Smooth muscle cell (in vitro differentiated cells): ENCODE results near the gene GRID1. TPM values are rescaled to one million over a fixed set of nuclear protein-coding genes. Genes with fewer than 3 reads are reported as not detected.

Experiments used
- DNase-seq: peaks from one replicate; lab custom pipeline; 2025; ENCODE audit not compliant: unreplicated experiment; lab: John Stamatoyannopoulos, UW
- H2AFZ ChIP-seq: fragments of 200-600 bp; sonication (generic); 2 replicates; pipeline ENCODE4 v1.6.0; 2016; ENCODE audit warnings: antibody characterized with exemption, low read depth, mild to moderate bottlenecking
- H3F3A ChIP-seq: fragments of 200-600 bp; sonication (generic); 2 replicates; pipeline ENCODE4 v1.6.0; 2017; ENCODE audit warnings: antibody characterized with exemption, low read depth
- H3K27ac ChIP-seq: fragments of 200-600 bp; sonication (generic); 2 replicates; pipeline ENCODE4 v1.5.1; 2016; ENCODE audit warnings: low read depth, mild to moderate bottlenecking
- H3K27me3 ChIP-seq: fragments of 200-600 bp; sonication (generic); 2 replicates; pipeline ENCODE4 v1.6.1; 2016; ENCODE audit warnings: low read depth, mild to moderate bottlenecking
- H3K36me3 ChIP-seq: fragments of 200-600 bp; sonication (generic); 2 replicates; pipeline ENCODE4 v1.5.1; 2016; ENCODE audit warnings: low read depth
- H3K4me1 ChIP-seq: fragments of 200-600 bp; sonication (generic); 2 replicates; pipeline ENCODE4 v1.5.1; 2016; ENCODE audit warnings: low read depth
- H3K4me2 ChIP-seq: fragments of 200-600 bp; sonication (generic); 2 replicates; pipeline ENCODE4 v1.6.0; 2016; ENCODE audit warnings: mild to moderate bottlenecking
- H3K4me3 ChIP-seq: fragments of 200-600 bp; sonication (generic); 2 replicates; pipeline ENCODE4 v1.5.1; 2016; ENCODE audit warnings: mild to moderate bottlenecking
- H3K79me2 ChIP-seq: fragments of 200-600 bp; sonication (generic); 2 replicates; pipeline ENCODE4 v1.6.0; 2016; ENCODE audit warnings: low read depth, mild to moderate bottlenecking
- H3K9ac ChIP-seq: fragments of 200-600 bp; sonication (generic); 2 replicates; pipeline ENCODE4 v1.6.0; 2016; ENCODE audit warnings: low read depth
- H3K9me3 ChIP-seq: fragments of 200-600 bp; sonication (generic); replicated peaks from 2 replicates; pipeline ENCODE4 v1.5.1; 2016; ENCODE audit warnings: low read depth
- H4K20me1 ChIP-seq: fragments of 200-600 bp; sonication (generic); 2 replicates; pipeline ENCODE4 v1.6.0; 2016; ENCODE audit warnings: low read depth
- WGBS: methylation state at CpG from one replicate; pipeline ENCODE4 v1.1.7; 2016; ENCODE audit warnings: low lambda C conversion rate; 5-methylcytosine and 5-hydroxymethylcytosine counted together
- polyA plus RNA-seq: library from polyadenylated mRNA; unstranded; fragments of >200 nt; fragmentation: Nextera tagmentation; extraction: Ambion mirVana; gene quantifications from 2 replicates; pipeline ENCODE4 v1.2.1, GENCODE V29; 2016
- total RNA-seq: library from RNA; depleted of rRNA; stranded (reverse); fragments of >200 nt; gene quantifications from 2 replicates; pipeline ENCODE4 v1.2.3, GENCODE V29; 2014
- TF ChIP-seq, protein P1 (sequence below): fragments of 200-600 bp; sonication (generic); IDR thresholded peaks from 2 replicates; pipeline ENCODE4 v1.5.1; 2017; ENCODE audit warnings: borderline replicate concordance, mild to moderate bottlenecking, antibody characterized with exemption; ENCODE audit not compliant: insufficient read depth, poor library complexity, severe bottlenecking

GRID1 gene
- total and polyA plus RNA-seq, 2 experiments from 2014 or later = 4.4 to 7.4 TPM

GRCh38 chr10:86413046-86413728, 46.6 kb upstream of the GRID1 start:
- no peak overlapping the region for H2AFZ ChIP-seq
- H3K36me3 ChIP-seq = no peaks in the 10 kb centered on the region
- H3K4me2 ChIP-seq = peak overlapping the region; percentile 57
- no peak overlapping the region for H3K9ac ChIP-seq
- no peaks in the 10 kb centered on the region for H3K27me3 ChIP-seq
- no peak overlapping the region for H3K27ac ChIP-seq
- DNase-seq = no peak
- no peaks in the 10 kb centered on the region for H3K4me1 ChIP-seq
- no peaks in the 10 kb centered on the region for H3K9me3 ChIP-seq
- H3K4me3 ChIP-seq = no peak overlapping the region
- 58% methylated on average over 6 of the region's 6 CpGs for WGBS
- no peaks in the 10 kb centered on the region for H3K79me2 ChIP-seq
- no peaks in the 10 kb centered on the region for H4K20me1 ChIP-seq
- H3F3A ChIP-seq = no peaks in the 10 kb centered on the region
- TF ChIP-seq, protein P1, sequence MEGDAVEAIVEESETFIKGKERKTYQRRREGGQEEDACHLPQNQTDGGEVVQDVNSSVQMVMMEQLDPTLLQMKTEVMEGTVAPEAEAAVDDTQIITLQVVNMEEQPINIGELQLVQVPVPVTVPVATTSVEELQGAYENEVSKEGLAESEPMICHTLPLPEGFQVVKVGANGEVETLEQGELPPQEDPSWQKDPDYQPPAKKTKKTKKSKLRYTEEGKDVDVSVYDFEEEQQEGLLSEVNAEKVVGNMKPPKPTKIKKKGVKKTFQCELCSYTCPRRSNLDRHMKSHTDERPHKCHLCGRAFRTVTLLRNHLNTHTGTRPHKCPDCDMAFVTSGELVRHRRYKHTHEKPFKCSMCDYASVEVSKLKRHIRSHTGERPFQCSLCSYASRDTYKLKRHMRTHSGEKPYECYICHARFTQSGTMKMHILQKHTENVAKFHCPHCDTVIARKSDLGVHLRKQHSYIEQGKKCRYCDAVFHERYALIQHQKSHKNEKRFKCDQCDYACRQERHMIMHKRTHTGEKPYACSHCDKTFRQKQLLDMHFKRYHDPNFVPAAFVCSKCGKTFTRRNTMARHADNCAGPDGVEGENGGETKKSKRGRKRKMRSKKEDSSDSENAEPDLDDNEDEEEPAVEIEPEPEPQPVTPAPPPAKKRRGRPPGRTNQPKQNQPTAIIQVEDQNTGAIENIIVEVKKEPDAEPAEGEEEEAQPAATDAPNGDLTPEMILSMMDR = no peak

DNA sequence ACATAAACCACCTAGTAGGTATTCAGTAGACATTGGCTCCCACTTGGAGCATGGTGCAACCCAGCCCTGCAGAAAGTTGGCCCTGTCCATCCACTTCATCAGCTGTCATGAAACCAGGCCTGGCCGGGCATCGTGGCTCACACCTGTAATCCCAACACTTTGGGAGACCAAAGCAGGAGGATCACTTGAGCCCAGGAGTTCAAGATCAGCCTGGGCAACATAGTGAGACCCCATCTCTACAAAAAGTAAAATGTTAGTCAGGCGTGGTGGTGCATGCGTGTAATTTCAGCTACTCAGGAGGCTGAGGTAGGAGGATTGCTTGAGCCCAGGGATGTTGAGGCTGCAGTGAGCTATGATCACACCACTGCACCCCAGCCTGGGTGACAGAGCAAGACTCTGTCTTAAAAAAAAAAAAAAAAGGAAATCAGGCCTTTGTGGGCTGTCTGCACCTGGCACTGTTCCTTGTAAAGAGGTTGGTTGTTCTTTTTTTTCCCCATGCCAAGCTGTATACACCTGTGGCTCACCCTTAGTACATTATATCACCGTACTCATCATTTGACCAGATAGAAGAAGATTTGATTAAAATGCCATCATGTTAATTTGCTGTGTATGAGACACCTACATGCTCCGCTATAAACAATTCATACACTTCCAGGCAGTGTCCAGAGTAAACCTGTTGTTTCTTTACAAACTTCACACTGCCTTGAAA, 45.4 kb upstream of the GRID1 start:
- H3K4me2 ChIP-seq = peak overlapping the region; percentile 60
- H4K20me1 ChIP-seq = no peaks in the 10 kb centered on the region
- no peak overlapping the region for H3K9ac ChIP-seq
- H3F3A ChIP-seq = no peaks in the 10 kb centered on the region
- peaks cover under 1% of the 10 kb centered on the region for H3K27me3 ChIP-seq
- TF ChIP-seq, protein P1 = no peak
- no peaks in the 10 kb centered on the region for H3K4me1 ChIP-seq
- H3K4me3 ChIP-seq = no peak overlapping the region
- no peaks in the 10 kb centered on the region for H3K9me3 ChIP-seq
- H3K36me3 ChIP-seq = no peaks in the 10 kb centered on the region
- no peak for DNase-seq
- 95% methylated on average over 6 of the region's 6 CpGs for WGBS
- no peaks in the 10 kb centered on the region for H3K79me2 ChIP-seq
- no peak overlapping the region for H2AFZ ChIP-seq
- peak overlapping the region; percentile 39 for H3K27ac ChIP-seq

- WGBS = 21% methylated on average over 7 of the region's 7 CpGs
- Histone ChIP-seq H4K20me1 (no peaks in the 10 kb centered on the region), H3K4me3 (peak overlapping the region; percentile 3), H3K9me3 (no peaks in the 10 kb centered on the region), H3K9ac (peak overlapping the region; percentile 25), H3F3A (no peaks in the 10 kb centered on the region), H3K4me2 (peak overlapping the region; percentile 60), H2AFZ (peak overlapping the region; percentile 10), H3K27me3 (peaks cover 3% of the 10 kb centered on the region), H3K79me2 (no peaks in the 10 kb centered on the region), H3K36me3 (no peaks in the 10 kb centered on the region), H3K4me1 (no peaks in the 10 kb centered on the region), H3K27ac (peak overlapping the region; percentile 65)
- no peak for DNase-seq
- TF ChIP-seq, protein P1 = no peak
Observed at GRCh38 chr10:86411281-86411841, 44.8 kb upstream of the GRID1 start.
